ENCODE results near the gene PPP2R1B.

Gene PPP2R1B

GRCh38 chr11:111745719-111746504 lies 20.3 kb downstream of the PPP2R1B start:
- no peak for FAIRE-seq

DNA sequence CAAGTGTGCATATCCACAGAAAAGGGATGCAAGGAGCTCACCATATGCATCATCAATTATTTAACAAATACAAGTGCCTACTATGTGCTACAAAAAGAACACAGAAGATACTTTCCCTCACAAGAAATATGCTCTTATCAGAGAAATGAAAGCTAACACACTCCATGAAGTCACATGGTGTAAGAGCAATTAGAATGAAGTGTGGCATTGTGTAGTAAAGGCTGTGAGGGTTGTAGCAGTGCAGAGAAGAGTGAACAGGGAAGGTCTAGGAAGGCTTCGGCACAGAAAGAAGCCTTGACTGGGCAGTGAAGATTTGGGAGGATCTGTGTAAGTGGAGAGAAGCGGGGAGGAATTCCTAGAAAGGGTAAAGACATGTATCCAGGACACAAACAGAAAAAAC lies 22.5 kb downstream of the PPP2R1B start:
- FAIRE-seq: no peak

DNA sequence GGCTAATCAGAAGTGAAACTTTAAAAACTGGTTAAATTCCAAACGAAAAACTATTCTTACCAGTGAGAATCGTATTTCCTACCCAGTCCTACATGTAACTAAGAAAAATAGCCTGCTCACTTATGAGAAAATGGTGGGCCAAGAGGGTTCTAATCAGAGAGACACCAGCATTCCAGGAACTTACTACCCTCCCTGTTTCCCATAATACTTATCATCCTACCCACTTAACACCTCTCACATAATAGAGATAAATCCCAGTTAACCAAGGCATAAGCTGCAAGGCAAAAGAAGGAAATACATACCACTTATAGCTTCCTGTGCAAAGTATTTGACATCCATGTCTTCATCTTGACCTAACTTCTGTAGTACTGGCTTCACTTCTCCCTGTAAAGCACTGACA lies 24.4 kb downstream of the PPP2R1B start:
- FAIRE-seq: no peak

DNA sequence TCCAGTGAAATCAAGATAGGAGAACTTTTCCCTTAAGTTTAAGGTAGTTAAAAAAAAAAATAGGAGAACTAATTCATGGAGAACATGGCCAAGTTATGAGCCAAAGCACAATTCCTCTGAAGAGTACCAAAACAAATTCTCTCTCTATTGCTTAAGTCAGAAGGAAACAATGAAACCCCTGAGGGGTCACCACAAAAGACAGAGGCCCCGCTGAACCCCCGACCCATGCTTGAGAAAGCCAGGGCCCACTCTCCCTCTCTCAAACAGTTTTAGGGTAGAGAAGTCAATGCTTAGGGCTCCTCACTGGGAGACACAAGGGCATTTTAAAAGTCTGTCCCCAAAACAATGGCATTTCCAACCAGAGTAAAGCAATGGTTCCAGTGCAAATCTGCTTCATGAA lies 26.9 kb downstream of the PPP2R1B start:
- no peak for FAIRE-seq

- no peak for FAIRE-seq
Observed at GRCh38 chr11:111737444-111738210, 28.6 kb downstream of the PPP2R1B start.

DNA sequence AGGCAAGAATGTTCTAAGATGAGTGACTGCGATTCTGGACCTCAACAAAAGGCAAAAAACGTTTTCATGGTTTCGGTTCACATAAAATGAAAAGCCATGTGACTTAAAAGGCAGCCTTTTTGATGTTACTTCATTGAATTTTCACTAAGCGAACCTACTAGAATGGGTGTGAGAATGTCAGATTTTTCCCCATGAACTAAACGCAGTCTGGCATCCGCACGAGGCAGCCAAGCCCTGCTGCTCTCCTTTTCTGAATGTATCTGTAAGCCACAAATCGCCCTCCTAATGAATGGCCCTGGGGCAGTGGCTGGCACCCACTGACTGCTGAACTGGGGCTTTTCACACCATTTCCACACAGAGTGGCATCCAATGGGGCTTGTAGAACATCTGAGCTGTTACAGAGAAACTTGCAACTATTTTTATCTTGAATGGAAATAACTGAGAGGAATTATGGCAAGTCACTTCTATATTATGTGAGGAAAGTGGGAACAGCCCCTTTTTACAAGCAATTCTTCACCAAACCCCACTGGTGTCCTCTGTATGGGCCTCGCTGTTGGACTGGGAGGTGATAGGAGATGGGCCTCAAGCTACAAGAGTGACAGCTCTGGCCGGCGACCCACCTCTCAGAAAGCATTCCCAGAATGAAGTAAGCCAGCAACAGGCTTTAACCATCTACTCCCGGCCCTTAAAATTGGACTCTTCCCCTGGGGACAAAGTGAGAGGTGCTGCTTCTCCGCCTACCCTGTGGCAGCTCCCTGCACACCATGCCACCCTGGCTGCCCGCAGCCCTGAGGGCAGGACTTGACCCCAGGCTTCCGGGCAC lies 29.4 kb downstream of the PPP2R1B start:
- FAIRE-seq: no peak

GRCh38 chr11:111736181-111736590 lies 30.0 kb downstream of the PPP2R1B start:
- no peak for FAIRE-seq

DNA sequence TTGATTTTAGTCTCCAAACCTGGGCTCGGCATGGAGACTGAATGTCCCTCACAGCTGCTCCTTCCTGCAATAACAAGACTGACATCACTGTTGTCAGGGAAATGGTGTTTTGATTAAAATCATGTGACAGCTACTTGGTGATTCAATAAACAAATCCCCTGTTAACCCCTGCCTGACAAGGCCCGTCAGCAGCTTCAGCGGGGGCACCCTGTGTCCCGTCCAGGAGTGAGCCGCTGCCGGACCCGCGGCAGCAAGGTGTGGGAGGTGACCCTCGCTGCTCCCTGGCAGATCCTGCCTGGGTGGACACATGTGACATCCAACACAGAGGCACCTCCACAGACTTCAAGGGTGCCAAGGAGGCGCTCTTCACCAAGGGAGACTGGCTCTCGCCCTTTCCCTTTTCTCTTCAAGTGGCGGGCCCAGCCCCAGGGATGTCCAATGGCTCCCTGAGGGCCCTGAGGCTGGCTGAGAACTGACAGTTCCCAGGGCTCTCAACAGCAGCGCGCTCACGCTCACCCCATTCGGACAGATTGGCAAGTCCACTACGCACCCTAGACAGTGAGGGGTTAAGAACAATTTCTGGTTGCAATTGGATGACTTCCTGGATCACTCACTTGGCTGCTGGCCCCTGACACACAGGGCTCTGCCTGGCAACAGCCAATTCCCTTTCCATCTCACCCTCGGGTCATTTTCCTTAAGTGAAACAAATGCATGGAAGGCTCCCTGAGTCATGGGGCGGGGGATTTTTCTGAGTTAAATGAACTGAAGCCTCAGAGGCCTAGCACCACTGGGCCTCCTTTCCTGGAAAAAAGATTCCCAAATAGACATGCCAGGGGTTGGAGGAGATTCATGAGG lies 30.7 kb downstream of the PPP2R1B start:
- FAIRE-seq: no peak

- no peak for FAIRE-seq
Observed at GRCh38 chr11:111734954-111735261, 31.3 kb downstream of the PPP2R1B start.

- no peak for FAIRE-seq
Observed at GRCh38 chr11:111734101-111734953, 31.9 kb downstream of the PPP2R1B start.

GRCh38 chr11:111733611-111734088 lies 32.5 kb downstream of the PPP2R1B start:
- FAIRE-seq: no peak

DNA sequence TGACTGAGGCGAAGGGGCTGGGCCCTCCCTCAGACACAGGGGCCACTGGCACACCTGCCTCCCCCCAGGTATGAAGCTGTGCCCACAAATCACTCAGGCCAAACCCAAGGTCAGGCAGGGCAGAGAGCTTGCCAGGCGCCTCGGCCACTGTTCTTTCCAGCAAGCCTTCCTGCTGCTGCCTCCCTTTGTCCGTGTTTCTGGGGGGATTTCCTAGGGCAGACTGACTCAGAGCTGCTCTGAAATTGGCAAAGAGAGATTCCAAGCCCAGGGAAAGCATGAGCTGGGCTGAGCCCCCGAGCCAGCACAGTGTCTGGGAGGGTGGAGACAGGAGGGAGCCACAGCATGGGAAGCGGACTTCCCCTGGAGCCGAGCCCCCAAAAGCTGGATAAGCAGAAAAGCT lies 33.2 kb downstream of the PPP2R1B start:
- FAIRE-seq: no peak

GRCh38 chr11:111731821-111732220 lies 34.4 kb downstream of the PPP2R1B start:
- FAIRE-seq: no peak

GRCh38 chr11:111730871-111731591 lies 35.2 kb downstream of the PPP2R1B start:
- FAIRE-seq: no peak

- FAIRE-seq: no peak
Observed at GRCh38 chr11:111729831-111730311, 36.3 kb downstream of the PPP2R1B start.

DNA sequence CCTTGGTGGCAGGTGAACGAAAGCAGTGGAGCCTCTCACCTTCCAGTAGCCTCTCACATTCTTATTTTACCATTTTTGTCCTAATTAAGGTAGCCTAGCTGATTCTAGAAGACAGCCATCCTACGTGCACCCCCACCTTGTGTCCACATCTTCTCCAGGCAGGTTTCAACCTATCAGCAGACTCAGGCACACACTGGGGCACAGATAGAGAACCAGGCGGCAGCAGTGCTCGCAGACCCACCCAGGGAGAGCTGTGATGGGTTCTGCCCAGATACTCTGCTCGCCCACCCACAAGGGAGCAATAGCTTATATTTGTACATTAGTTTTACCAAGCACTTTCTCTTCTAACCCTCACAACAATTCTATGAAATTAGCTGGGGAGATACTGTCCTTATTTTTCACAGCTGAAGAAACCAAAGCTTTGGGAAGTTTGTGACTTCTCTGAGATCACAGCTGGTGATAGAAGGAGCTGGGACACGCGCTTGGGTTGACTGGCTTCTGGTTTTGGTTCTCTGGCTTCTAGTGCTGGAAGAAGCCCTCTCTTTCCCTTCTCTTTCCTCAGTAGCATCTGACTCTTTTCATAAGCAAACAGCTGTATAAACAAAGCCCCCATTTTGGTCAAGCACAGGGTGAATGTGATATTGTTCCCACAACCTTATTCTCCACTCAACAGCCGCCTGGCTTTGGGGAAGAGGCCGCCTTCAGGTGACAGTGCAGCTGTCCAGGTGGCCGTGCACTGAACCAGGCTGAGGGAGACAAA lies 36.9 kb downstream of the PPP2R1B start:
- no peak for FAIRE-seq

GRCh38 chr11:111727431-111727830 lies 38.8 kb downstream of the PPP2R1B start:
- no peak for FAIRE-seq

DNA sequence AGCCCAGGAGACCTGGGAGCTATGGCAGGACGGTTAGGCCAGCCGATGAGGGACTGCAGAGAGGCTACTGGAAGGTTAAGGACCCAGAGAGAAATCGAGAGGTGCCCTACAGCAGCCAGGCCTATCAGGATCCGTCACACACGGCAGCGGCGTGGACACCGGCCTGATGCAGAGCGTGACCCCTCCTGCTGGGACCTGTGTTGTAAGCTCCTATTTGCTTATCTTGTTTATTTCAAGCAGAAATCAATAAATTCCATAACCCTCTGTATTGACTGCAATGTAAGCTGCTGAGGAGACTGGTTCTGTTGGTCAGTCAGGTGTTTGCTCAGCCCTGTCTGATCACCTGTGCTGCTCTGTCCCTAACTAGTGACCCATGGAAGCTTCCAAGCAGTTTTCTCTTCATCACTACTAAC lies 39.9 kb downstream of the PPP2R1B start:
- no peak for FAIRE-seq

DNA sequence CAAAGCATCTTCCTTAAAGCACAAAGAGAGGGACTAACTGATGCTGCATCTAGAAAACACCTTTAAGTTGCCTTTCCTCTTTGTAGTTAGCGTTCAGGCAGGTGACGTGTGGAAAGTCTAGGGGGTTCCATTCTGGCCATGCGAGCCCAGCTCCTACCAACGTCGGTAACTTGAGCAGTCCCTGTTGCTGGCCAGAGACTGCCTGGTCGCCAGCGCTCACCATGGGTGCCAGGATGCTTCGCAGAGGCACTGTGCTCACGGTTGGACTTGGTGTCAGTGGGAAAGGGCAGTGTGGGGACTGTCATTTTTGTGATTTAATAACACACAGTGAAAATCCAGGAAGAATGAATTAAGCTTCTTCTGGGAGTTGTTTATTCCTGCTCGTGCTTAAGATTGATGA lies 40.6 kb downstream of the PPP2R1B start:
- no peak for FAIRE-seq

Measured in colon (tissue), 2 donors.